Measurements from ENCODE around the gene DLG2.

The DLG2 gene

GRCh38 chr11:83956119-83956697 lies 1670.9 kb downstream of the DLG2 start:
- DNase-seq (ENCODE audit: low read depth in 1 of 2, low spot score in 1 of 2), result no peak
- TF ChIP-seq GABPA (IDR thresholded peaks at IDR 0.05; ENCODE audit: low read depth) (no peak), SPI1 (IDR thresholded peaks at IDR 0.05; ENCODE audit: borderline replicate concordance, low read depth) (no peak), POLR2AphosphoS5 (IDR thresholded peaks at IDR 0.05; ENCODE audit: low read depth) (no peak)
- TF ChIP-seq, protein P1, sequence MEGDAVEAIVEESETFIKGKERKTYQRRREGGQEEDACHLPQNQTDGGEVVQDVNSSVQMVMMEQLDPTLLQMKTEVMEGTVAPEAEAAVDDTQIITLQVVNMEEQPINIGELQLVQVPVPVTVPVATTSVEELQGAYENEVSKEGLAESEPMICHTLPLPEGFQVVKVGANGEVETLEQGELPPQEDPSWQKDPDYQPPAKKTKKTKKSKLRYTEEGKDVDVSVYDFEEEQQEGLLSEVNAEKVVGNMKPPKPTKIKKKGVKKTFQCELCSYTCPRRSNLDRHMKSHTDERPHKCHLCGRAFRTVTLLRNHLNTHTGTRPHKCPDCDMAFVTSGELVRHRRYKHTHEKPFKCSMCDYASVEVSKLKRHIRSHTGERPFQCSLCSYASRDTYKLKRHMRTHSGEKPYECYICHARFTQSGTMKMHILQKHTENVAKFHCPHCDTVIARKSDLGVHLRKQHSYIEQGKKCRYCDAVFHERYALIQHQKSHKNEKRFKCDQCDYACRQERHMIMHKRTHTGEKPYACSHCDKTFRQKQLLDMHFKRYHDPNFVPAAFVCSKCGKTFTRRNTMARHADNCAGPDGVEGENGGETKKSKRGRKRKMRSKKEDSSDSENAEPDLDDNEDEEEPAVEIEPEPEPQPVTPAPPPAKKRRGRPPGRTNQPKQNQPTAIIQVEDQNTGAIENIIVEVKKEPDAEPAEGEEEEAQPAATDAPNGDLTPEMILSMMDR (IDR thresholded peaks at IDR 0.05; ENCODE audit: insufficient read depth, low read length), result no peak
- TF ChIP-seq, protein P2, sequence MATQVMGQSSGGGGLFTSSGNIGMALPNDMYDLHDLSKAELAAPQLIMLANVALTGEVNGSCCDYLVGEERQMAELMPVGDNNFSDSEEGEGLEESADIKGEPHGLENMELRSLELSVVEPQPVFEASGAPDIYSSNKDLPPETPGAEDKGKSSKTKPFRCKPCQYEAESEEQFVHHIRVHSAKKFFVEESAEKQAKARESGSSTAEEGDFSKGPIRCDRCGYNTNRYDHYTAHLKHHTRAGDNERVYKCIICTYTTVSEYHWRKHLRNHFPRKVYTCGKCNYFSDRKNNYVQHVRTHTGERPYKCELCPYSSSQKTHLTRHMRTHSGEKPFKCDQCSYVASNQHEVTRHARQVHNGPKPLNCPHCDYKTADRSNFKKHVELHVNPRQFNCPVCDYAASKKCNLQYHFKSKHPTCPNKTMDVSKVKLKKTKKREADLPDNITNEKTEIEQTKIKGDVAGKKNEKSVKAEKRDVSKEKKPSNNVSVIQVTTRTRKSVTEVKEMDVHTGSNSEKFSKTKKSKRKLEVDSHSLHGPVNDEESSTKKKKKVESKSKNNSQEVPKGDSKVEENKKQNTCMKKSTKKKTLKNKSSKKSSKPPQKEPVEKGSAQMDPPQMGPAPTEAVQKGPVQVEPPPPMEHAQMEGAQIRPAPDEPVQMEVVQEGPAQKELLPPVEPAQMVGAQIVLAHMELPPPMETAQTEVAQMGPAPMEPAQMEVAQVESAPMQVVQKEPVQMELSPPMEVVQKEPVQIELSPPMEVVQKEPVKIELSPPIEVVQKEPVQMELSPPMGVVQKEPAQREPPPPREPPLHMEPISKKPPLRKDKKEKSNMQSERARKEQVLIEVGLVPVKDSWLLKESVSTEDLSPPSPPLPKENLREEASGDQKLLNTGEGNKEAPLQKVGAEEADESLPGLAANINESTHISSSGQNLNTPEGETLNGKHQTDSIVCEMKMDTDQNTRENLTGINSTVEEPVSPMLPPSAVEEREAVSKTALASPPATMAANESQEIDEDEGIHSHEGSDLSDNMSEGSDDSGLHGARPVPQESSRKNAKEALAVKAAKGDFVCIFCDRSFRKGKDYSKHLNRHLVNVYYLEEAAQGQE (IDR thresholded peaks at IDR 0.05; ENCODE audit: insufficient replicate concordance, low read depth), result no peak
- Histone ChIP-seq H3K27me3 (ENCODE audit: insufficient read depth, poor library complexity, severe bottlenecking) (no peaks in the 10 kb centered on the region), H3K4me3 (replicated peaks; ENCODE audit: insufficient read depth, low read length) (no peak overlapping the region), H3K27ac (replicated peaks) (no peak overlapping the region)

- Histone ChIP-seq H3K27ac (replicated peaks) (no peak overlapping the region), H3K27me3 (ENCODE audit: insufficient read depth, poor library complexity, severe bottlenecking) (no peaks in the 10 kb centered on the region), H3K4me3 (replicated peaks; ENCODE audit: insufficient read depth, low read length) (no peak overlapping the region)
- TF ChIP-seq GABPA (IDR thresholded peaks at IDR 0.05; ENCODE audit: low read depth), result no peak
- no peak for TF ChIP-seq POLR2AphosphoS5 (IDR thresholded peaks at IDR 0.05; ENCODE audit: low read depth)
- TF ChIP-seq, protein P1 (IDR thresholded peaks at IDR 0.05; ENCODE audit: insufficient read depth, low read length), result no peak
- TF ChIP-seq, protein P2 (IDR thresholded peaks at IDR 0.05; ENCODE audit: insufficient replicate concordance, low read depth), result no peak
- TF ChIP-seq SPI1 (IDR thresholded peaks at IDR 0.05; ENCODE audit: borderline replicate concordance, low read depth), result no peak
- no peak for DNase-seq (ENCODE audit: low read depth in 1 of 2, low spot score in 1 of 2)
Measured at GRCh38 chr11:83954780-83955179, 1672.4 kb downstream of the DLG2 start.

GRCh38 chr11:83951521-83951920 lies 1675.6 kb downstream of the DLG2 start:
- H3K27ac ChIP-seq (replicated peaks), result no peak overlapping the region
- no peak for TF ChIP-seq GABPA (IDR thresholded peaks at IDR 0.05; ENCODE audit: low read depth)
- no peak for TF ChIP-seq POLR2AphosphoS5 (IDR thresholded peaks at IDR 0.05; ENCODE audit: low read depth)
- TF ChIP-seq SPI1 (IDR thresholded peaks at IDR 0.05; ENCODE audit: borderline replicate concordance, low read depth), result no peak
- TF ChIP-seq, protein P2 (IDR thresholded peaks at IDR 0.05; ENCODE audit: insufficient replicate concordance, low read depth), result no peak
- TF ChIP-seq, protein P1 (IDR thresholded peaks at IDR 0.05; ENCODE audit: insufficient read depth, low read length), result no peak
- DNase-seq (ENCODE audit: low read depth in 1 of 2, low spot score in 1 of 2), result no peak

More at GRCh38 chr11:83951521-83951920, 1675.6 kb downstream of the DLG2 start:
- Histone ChIP-seq H3K4me3 (replicated peaks; ENCODE audit: insufficient read depth, low read length) (no peak overlapping the region), H3K27me3 (ENCODE audit: insufficient read depth, poor library complexity, severe bottlenecking) (no peaks in the 10 kb centered on the region)
